HepG2 (cell line): ENCODE results near the gene INPP4B.

Source experiments
- CTCF ChIP-seq: sonication (generic); formaldehyde crosslinking; IDR thresholded peaks from 2 replicates; pipeline ENCODE4 v1.5.0; 2020; ENCODE audit warnings: mild to moderate bottlenecking, missing genetic modification reagents, moderate library complexity
- ETV6 ChIP-seq: sonication (generic); formaldehyde crosslinking; conservative IDR thresholded peaks from 2 replicates; pipeline ENCODE4 v1.4.0; 2020; ENCODE audit warnings: missing genetic modification reagents
- KLF6 ChIP-seq: IDR thresholded peaks from 2 replicates; pipeline ENCODE4 v1.8.0; 2016; ENCODE audit warnings: missing biosample characterization, missing genetic modification reagents
- POLR2A ChIP-seq, 2 experiments: IDR thresholded peaks; 2 replicates each; pipeline ENCODE4 v1.6.1; 2011; ENCODE audit warnings: low read depth in 2 of 2, low read length in 2 of 2, mild to moderate bottlenecking in 1 of 2, moderate library complexity in 1 of 2; ENCODE audit not compliant: insufficient read depth in 1 of 2
- TBP ChIP-seq: sonication (generic); formaldehyde crosslinking; IDR thresholded peaks from 2 replicates; pipeline ENCODE4 v1.5.0; 2020; ENCODE audit warnings: missing genetic modification reagents
- ZNF550 ChIP-seq: sonication (generic); formaldehyde crosslinking; IDR thresholded peaks from 2 replicates; pipeline ENCODE4 v1.4.0; 2020; ENCODE audit warnings: mild to moderate bottlenecking, missing genetic modification reagents, borderline replicate concordance
- ZNF552 ChIP-seq: sonication (generic); formaldehyde crosslinking; IDR thresholded peaks from 2 replicates; pipeline ENCODE4 v1.9.0; 2022; ENCODE audit warnings: missing genetic modification reagents, mild to moderate bottlenecking, borderline replicate concordance
- TF ChIP-seq, protein P1 (sequence below): IDR thresholded peaks from 2 replicates; pipeline ENCODE4 v1.6.1; 2012; ENCODE audit warnings: low read depth, low read length, improper control_type of control experiment
- TF ChIP-seq, protein P2 (sequence below): IDR thresholded peaks from 2 replicates; pipeline ENCODE4 v1.6.1; 2016; ENCODE audit warnings: missing compliant biosample characterization, missing genetic modification reagents, borderline replicate concordance
- TF ChIP-seq, protein P3 (sequence below): fragments of 450-650 bp; IDR thresholded peaks from 2 replicates; pipeline ENCODE4 v1.6.1; 2017; ENCODE audit warnings: mild to moderate bottlenecking

DNA sequence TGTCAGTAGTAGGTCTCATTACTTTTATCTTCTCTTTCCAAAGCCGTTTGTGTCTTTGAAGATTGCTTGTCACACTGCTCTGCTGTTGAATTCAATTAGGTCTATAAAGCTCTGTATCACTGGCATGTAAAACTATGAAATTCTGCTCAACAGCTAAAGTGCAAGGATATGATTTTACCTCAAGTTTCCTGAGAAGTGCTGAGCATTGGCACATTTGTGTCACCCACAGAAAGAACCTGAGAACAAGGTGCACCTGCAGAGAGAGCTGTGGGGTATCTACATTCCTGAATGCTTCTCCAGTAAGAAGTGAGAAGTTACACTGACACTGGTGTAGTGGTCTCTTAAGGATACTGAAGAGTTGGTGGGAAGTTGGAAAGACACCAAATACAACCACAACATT, 274.0 kb downstream of the INPP4B start:
- TF ChIP-seq, protein P1, sequence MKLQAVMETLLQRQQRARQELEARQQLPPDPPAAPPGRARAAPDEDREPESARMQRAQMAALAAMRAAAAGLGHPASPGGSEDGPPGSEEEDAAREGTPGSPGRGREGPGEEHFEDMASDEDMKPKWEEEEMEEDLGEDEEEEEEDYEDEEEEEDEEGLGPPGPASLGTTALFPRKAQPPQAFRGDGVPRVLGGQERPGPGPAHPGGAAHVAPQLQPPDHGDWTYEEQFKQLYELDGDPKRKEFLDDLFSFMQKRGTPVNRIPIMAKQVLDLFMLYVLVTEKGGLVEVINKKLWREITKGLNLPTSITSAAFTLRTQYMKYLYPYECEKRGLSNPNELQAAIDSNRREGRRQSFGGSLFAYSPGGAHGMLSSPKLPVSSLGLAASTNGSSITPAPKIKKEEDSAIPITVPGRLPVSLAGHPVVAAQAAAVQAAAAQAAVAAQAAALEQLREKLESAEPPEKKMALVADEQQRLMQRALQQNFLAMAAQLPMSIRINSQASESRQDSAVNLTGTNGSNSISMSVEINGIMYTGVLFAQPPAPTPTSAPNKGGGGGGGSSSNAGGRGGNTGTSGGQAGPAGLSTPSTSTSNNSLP, result no peak
- TF ChIP-seq, protein P2, sequence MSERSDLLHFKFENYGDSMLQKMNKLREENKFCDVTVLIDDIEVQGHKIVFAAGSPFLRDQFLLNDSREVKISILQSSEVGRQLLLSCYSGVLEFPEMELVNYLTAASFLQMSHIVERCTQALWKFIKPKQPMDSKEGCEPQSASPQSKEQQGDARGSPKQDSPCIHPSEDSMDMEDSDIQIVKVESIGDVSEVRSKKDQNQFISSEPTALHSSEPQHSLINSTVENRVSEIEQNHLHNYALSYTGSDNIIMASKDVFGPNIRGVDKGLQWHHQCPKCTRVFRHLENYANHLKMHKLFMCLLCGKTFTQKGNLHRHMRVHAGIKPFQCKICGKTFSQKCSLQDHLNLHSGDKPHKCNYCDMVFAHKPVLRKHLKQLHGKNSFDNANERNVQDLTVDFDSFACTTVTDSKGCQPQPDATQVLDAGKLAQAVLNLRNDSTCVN (CRISPR knock-in tag), result no peak
- TF ChIP-seq POLR2A (IDR thresholded peaks at IDR 0.05; ENCODE audit: insufficient read depth in 1 of 2, low read depth in 2 of 2, low read length in 2 of 2) (no peak), KLF6 (CRISPR knock-in tag) (no peak), ZNF552 (CRISPR knock-in tag) (no peak), TBP (no peak), ETV6 (no peak), ZNF550 (CRISPR knock-in tag) (no peak), CTCF (CRISPR knock-in tag) (no peak)
- TF ChIP-seq, protein P3, sequence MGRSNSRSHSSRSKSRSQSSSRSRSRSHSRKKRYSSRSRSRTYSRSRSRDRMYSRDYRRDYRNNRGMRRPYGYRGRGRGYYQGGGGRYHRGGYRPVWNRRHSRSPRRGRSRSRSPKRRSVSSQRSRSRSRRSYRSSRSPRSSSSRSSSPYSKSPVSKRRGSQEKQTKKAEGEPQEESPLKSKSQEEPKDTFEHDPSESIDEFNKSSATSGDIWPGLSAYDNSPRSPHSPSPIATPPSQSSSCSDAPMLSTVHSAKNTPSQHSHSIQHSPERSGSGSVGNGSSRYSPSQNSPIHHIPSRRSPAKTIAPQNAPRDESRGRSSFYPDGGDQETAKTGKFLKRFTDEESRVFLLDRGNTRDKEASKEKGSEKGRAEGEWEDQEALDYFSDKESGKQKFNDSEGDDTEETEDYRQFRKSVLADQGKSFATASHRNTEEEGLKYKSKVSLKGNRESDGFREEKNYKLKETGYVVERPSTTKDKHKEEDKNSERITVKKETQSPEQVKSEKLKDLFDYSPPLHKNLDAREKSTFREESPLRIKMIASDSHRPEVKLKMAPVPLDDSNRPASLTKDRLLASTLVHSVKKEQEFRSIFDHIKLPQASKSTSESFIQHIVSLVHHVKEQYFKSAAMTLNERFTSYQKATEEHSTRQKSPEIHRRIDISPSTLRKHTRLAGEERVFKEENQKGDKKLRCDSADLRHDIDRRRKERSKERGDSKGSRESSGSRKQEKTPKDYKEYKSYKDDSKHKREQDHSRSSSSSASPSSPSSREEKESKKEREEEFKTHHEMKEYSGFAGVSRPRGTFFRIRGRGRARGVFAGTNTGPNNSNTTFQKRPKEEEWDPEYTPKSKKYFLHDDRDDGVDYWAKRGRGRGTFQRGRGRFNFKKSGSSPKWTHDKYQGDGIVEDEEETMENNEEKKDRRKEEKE, result no peak
